Fibroblast of skin of right quadriceps (primary cell): ENCODE results near the gene GMDS.

ENCODE experiments used
- DNase-seq: peaks from one replicate; pipeline ENCODE4 v3.0.0-alpha.2; 2013

The GMDS gene

DNA sequence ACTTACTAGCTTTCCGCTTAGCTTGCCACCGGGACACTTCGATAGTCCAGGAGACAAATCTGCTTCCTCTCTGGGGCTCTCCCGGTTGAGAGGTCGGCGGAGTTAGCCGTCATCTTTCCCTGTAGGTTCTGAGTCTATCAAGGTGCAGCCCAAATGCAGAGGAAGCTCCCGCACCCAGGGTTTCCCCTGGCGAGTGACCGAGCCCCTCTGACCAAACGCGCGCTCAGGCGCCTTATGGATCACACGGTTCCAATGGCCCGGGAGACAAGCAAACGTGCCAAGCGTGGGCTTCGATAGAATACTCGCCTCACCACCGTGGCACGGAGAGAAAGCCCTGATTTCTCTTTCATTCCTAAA, 651.5 kb downstream of the GMDS start:
- no peak for DNase-seq

DNA sequence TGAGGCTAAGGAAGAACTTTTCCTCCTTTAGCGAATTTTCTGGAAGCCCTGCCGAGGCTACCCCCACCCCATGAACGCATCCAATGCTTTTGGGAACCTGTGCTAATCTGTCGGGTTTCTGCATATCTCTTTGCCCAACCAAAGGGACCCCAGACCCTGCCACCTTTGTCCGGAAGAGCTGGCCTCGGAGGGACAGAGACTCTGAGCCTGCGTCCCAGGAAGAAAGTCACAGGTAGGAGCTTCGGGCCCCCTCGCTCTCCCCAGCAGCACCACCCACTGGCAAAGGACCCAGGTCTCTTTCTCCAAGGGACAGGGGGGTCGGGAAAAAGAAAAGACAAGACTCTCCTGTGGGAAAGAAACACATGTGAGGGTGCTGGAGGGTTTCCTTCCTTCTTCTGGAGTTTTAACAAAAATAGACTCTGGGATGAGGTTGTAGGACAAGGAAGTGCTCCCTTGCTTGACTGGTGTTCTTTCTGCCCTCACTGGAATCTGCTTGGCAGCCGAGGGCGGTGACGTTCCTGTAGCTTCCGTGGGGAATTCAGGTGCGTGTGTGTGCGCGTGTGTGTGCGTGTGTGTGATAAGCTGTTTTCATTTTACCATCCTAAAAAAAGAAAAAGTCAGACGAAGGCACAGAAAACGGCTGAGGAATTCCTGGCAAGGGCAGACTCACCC, 652.0 kb downstream of the GMDS start:
- no peak for DNase-seq

DNA sequence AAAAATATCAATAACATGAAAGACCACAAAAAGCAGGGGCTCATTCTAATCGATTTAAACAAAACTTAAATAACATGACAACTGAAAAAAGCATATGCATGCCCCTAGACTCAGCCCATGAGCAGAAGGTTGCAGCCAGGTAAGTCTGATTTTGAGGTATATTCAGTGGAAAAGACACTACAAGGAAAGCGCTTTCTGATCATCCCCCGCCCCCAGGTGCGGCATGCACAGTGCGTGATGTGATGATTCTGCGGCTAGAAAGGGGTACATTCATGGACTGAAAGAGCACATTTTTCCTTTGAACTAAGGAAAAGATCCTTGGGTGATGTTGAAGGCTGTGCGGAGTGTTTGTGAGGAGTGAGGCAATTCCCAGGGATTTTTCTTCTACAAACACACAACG, 652.6 kb downstream of the GMDS start:
- DNase-seq = no peak

DNA sequence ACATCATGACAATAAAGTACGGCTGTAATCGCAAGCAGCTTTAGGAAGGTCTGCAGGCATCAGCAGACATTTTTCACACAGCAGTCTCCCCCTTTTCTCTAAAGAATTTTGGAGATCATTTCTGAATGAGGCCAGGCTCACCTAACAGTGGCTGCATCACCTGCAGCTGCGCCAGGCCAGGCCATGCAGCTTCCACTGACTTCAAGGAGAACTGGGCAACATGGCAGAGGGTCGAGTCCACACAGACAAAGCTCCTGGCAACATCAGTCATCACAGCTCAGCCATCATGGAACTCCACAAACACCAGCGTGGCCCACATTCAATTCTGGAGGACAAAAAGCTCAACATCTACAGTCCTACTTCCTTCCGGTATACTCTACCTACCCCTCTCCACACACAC, 653.5 kb downstream of the GMDS start:
- no peak for DNase-seq

DNA sequence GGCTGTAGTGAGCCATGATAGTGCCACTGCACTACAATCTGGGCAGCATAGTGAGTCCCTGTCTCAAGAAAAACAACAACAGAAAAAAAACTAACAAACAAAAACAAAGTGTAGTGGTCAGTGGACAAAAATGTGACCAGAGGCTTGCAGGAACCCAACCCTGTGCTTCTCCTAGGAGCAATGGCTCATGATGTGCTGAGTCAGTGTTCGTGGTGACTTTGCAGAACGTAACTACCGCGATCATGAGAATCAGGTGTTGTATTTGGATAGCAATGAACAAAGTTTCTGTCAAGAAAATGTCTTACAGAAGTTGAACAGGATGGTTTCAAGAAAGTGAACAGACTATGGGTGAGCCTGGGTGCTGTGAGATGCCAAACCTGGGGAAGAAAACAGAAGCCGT, 654.2 kb downstream of the GMDS start:
- DNase-seq = no peak

DNA sequence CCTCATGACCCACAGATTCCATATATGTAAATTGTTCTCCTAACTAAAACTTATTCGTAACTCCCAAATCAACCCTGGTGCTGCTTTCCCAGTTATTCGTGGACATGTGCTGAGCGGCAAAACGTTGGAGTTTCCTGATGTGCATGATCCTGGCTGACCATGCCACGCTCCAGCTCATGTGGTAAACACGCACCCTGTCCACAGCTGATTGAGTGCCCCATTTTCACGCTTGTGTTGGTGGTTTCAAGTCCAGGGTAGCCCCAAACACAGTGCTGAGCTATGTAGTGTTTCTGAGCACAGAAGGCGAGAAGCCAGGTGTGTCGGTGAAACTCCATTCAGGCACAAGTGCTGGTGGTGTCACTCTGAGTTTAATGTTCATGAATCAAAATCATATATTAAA, 654.8 kb downstream of the GMDS start:
- DNase-seq = no peak

DNA sequence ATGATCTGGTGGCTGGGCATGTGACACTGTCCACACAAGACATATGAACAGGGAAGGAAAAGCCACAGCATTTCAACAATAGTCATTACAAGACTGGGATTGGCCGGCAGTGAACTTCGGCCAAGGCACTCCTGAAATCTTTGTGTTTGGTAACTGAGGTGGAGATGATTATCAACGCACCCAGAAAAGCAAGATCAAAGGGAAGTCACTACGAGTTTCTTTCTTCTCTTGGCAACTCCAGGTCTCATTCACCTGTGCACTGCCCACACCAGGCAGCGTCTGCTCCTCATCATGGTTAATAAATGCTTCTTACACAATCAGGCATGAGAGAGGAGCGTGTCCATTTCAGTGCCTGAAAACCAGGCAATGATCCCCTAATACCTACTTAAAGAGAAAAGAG, 656.2 kb downstream of the GMDS start:
- DNase-seq = no peak

DNA sequence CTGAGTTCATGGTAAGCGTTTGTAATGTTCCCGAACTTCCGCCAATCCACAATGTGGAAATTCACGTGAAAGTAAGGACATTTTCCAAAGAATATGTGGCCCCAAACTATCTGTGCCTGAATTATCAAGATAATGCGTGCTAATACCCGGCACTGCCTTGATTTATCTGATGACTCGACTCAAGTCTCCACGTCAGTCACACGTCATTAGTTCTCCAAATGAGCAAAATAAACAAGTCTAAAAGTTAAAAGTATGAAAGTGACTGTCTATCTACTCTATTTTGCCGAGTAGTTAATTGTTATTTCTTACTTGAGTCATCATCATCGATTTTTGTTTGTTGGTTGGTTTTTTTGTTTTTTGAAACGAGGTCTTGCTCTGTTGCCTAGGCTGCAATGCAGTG, 657.4 kb downstream of the GMDS start:
- DNase-seq = no peak

DNA sequence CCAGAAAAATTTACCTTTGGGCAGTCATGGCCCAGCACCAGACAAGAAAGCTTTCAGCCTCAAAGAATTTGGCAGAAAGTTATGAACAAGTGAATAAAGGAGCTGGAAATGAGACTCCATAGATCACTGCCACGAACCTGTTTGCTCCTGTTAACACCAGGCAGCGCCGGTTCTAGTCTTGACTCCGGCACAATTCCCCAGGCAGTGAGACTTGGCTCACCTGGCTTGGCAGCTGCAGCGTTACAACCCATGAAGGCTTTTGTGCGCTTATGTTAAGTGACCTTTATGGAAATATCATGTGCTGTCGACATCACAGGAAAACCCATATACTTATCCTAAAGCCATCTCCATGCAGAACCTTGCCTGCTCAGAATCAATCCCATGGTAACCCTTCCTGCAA, 657.9 kb downstream of the GMDS start:
- DNase-seq = no peak

DNA sequence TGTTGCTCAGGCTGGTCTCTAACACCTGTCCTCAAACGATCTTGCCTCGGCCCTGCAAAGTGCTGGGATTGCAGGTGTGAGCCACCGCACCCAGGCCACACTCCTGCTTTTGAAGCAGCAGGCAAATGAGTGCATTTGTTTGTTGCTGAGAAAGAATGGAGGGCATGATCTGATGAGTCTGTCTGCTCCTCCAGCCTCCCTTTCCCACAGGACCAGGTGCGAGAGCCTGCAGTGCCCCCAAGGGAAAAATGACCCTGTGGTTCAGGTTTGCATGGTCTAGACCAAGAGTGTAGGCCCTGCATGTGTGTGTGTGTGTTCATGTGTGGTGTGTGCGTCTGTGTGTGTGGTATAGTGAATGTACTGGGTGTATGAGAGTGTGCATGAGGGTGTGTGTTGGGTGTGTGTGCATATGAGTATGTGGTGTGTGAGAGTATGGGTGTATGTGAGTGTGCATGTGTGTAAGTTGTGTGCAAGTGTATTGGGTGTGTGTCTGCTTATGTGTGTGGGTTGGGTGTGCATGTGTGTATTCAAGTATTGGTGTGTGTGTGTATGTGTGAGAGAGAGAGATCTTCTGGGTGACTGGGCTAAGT, 658.4 kb downstream of the GMDS start:
- no peak for DNase-seq

DNA sequence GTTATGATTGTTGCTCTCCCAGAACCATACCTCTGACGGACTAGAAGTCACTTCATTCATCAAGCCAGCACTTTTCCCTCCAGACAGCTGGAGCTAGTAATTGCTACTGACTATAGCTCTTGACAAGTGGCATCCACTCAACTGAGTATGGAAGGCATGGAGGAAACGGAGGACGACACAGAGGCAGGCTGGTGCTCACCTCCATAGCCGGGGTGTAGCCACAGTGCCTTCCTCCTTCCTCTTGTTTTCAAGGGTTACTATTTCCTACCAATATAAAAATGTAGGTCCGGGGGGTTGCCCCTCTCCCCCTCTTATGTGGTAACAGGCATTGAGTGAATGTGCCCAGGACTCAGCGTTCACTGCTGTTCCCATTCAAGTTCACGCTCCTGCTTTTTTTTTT, 659.1 kb downstream of the GMDS start:
- DNase-seq = no peak

DNA sequence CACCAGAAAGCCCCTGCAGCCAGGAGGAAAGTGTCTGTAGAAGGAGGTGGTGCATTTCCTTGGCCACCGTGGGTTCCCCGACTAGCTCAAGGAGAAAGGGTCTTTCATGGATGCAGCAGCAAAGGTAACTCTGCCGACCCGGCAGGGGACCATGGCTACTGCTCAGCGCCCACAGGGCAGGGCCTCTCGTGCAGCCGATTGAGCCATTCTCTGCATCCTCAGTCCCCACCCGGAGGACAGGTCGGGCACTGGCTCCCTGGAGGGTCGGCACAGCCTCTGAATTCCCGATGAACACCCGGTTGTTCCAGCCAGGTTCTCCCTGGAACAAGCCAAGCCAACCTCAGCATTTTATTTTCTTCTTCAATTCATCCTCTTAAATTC, 659.7 kb downstream of the GMDS start:
- DNase-seq = no peak

DNA sequence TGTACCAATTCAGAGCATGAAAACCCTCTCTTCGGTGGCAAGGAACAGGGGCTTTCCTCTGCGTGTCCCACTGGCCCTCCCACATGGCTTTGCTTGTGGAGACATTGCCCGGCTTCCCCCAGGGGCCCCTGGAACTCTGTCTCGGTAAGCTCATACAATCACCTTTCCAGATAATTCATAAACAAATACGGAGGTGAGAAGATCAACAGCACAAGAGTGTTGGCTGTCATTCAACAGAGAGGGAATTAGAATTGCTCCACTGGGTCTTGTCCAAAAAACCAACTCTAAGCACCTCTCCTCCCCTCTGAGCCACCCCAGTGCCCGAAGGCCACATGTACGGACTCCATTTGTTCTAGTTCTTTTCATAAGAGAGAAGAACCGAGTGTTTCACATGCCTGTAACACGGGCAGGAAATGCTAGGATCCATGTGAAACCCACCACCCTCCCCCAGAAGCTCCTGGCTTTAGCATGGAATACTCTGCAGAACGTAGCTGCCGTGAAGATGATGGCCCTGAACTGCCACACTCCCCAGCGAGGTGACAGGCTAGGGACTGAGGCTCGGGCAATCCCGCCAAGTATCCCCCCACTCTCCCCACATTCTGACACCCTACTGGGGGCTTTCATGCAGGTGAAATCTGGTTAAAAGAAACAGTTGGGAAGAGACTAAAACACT, 660.3 kb downstream of the GMDS start:
- no peak for DNase-seq

DNA sequence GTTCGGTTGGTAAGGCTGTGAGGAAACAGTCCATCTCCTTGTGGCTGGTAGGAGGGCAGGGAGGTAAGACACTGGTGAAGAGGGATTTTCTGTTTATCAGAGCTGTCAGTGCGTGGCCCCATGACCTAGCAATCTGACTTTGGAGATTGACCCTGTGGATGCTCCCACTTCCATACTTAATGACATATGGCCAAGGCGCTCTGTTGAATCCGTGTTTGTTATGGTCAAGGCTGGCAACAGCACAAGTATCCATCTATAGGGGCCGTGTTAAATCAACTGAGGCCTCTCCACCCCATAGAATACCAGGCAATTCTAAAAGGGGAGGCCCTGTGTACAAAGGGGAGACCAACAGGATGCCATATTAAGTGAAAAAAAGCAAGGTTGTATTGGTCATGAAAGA, 661.3 kb downstream of the GMDS start:
- DNase-seq = no peak

DNA sequence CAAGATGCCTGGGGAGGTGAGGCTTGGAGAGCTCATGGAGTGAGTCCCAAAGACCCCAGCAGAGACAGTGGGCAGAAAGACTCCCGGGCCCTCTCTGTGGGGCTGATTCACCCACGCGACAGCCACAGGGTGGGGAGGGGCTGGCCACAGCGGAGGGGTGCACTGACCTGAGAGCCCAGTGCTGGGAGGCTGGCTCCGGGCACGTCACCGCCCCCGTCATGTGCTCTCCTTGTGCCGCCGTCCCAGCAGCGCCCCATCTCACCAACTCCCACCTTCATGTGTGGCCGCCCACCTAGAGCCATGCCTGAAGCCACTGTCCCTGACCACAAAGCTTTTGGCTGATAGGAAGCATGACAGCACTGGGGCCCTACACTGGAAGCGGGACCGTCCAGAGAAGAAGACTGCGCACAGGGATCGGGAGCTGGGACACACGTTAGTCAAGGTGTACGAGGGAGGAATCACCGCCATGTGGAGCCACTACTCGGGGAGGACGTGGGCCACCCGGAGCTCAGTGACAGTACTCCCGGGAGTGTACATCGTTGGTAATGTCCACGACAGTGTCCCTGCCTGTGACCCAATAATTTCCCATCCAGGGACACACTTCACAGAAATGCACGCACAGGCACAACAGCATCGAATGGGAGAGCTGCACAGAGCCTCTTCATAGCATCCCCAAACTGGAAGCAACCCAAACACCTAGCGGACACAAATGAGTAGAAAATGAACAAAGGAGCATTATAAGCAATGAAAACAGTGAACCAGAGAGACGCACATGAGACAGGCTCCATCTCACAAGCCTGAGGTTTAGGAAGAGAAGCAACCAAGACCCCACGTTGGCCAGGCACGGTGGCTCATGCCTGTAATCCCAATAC, 664.0 kb downstream of the GMDS start:
- DNase-seq = no peak

DNA sequence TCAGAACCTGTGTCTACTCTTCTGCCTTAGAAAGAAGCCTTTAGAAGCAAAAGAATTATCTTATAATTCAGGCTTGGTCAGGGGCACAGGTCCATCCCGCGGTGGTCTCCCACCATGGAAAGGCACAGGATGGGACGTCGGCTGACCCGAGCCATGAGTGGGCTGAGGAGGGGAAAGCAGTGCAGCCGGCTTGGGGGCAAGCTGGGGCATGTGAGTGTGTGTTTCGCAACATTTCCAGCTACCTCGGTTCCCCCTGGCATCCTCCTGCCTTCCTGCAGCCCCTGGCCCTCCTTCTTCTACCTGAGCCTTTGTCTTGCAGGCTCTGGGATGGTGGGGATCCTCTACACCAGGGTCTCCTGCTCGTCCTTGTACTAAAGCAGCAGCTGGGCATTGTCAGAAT, 664.8 kb downstream of the GMDS start:
- no peak for DNase-seq

DNA sequence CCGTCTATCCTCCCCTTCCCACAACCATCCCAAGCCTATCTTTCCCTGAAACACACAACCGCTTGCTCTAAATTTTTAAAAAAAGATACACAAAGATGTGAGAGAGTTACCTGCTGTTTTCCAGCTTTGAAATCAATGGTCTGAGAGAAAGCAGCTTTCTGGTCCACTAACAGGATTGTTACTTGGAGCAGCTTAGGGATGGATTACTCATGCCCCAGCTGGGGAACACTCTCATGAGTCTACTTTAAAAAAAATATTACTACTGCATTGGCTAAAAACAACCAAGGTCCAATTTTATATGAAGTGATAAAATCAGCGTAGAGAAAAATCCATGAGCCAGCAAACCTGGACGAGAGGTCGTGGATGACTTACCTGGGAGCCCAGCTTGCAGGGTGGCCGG, 665.3 kb downstream of the GMDS start:
- DNase-seq = no peak

DNA sequence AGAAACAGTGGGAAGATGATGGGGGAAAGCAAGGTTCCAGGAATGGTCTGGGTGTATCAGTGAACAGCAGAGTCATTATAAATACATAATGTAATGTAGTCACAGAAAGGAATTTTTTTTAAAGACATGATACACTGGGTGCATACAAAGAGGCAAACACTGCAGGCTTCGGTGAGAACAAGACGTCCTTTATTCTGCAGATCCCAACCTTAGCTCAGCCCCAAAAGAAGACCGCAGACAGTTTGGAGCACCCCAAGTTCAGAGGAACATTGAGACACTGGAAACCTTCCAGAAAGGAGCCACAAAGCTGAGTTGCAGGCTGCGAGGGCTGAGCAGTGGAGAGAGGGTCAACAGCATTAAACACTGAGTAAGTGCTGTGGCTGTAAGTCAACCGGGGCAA, 666.3 kb downstream of the GMDS start:
- DNase-seq = no peak

DNA sequence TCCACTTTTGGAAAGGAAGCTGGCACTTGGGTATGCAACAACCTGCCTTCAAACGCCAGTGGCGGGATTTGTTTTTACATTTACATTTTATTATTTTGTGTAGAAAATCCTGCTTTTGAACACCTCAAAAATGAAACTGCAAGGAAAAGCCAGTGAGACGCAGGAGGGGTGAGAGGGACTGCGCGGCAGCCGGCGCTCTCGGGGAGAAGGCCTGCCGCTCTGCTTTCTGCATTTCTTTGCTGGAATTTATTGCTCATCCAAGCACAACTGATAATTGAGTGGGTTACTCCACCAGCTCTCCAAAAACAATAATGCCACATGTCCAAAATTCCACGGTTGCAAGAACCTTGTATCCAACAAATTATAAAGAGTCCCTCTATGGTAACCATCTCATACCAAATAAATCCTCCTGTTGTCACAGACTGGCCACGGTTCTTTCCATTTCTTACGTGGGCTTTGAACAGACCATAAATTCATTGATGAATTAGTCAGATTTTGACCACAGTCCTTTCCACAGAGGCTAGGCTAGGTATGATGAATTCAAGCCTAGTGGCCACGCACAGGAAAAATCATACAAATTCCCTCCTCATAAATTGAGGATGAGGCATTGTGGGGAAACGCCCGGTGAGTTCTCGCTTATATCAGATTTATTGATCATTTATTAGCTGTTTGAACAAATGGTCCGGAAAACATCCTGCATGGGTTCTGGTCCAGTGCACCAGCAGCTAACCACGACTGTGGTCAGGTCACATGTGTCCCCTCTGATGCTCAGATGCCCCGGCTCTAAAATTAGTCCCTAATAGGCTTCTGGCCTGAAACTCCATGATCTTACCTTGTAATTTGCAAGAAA, 667.3 kb downstream of the GMDS start:
- DNase-seq = no peak

DNA sequence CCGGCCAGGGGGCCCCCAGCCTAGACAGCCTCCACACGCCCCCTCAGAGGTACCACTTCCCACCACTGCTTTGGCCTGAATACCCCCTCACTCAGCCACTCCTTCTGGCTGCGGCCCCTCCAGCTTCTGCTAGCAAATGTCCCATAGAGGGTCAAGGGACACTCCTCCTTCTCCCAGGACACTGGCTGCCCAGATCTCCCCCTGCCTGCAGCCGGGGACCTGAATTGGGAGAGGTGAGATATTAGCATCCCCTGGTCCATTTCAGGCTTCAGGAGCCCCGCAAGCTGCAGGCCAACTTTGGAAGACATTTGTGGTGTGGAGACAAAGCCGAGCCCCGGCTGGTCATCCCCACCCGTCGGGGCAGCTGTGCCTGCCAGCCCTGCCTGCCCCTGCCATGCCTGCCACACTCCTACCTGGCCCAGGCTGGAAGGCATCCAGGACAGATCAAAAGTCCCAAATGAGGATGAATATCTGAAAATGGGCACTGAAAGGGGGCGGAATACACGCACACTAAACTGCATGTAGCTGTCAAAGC, 668.2 kb downstream of the GMDS start:
- no peak for DNase-seq

DNA sequence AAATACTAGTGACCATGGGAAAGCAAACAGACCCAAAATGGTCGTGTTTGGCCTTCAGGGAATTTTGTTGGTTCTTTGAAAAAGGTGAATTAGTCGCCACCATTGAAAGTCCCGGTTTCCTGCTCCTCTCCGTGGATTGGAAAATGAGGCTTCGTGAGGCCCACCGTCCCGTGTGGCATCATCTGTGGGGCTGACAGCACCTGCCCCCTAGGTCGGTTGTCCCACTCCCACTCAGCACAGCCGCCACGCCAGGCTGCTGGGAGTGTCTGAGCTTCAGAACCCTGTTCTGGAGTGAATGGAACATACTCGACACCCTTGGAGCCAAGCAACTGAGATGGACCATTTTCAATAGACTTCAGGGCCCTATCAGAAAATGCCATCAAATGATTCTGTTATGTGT, 668.7 kb downstream of the GMDS start:
- no peak for DNase-seq

DNA sequence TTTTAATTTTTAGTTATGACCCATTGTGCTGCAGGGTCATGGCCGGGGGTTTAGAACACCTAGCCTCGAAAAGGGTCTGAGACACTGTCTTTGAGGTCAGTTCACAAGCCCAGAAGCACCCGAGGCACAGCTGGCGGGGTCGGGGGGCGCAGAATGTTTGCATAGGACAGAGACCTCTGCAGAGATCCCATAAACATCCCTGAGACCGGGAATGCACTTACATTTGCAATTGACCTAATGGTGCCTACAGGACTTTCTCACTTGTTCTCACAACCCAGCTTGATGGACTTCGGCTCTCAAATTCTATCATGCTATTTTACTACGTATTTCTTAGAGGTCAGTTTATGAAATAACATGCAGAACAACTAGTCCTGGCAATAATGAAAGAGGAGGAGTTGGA, 669.2 kb downstream of the GMDS start:
- DNase-seq = no peak
